HepG2 (cell line): ENCODE results near the gene DLX3. TPM values are rescaled to one million over a fixed set of nuclear protein-coding genes. Genes with fewer than 3 reads are reported as not detected.
A peak's percentile ranks its signal among the peaks of the same experiment; 100 is the strongest.

ENCODE experiments used
- CBX5 ChIP-seq: sonication (generic); formaldehyde crosslinking; IDR thresholded peaks from 2 replicates; pipeline ENCODE4 v1.4.0; 2020; ENCODE audit warnings: missing genetic modification reagents, borderline replicate concordance
- GTF3A ChIP-seq: sonication (generic); formaldehyde crosslinking; conservative IDR thresholded peaks from 2 replicates; pipeline ENCODE4 v1.4.0; 2020; ENCODE audit warnings: mild to moderate bottlenecking, missing genetic modification reagents
- HMG20A ChIP-seq: IDR thresholded peaks from 2 replicates; pipeline ENCODE4 v1.6.1; 2016; ENCODE audit warnings: borderline replicate concordance
- MAF1 ChIP-seq: sonication (generic); formaldehyde crosslinking; IDR thresholded peaks from 2 replicates; pipeline ENCODE4 v1.5.0; 2020; ENCODE audit warnings: missing genetic modification reagents, borderline replicate concordance
- MBNL3 ChIP-seq: fragments of 250-450 bp; sonication (Bioruptor Pico); conservative IDR thresholded peaks from 2 replicates; pipeline ENCODE4 v1.8.0; 2022; ENCODE audit warnings: mild to moderate bottlenecking, inconsistent platforms
- MIER3 ChIP-seq: IDR thresholded peaks from 2 replicates; pipeline ENCODE4 v1.6.1; 2016; ENCODE audit warnings: missing compliant biosample characterization, borderline replicate concordance
- PHB2 ChIP-seq: fragments of 450-650 bp; IDR thresholded peaks from 2 replicates; pipeline ENCODE4 v1.6.1; 2018; ENCODE audit not compliant: partially characterized antibody
- RBAK ChIP-seq: sonication (generic); formaldehyde crosslinking; IDR thresholded peaks from 2 replicates; pipeline ENCODE4 v1.5.1; 2020; ENCODE audit warnings: mild to moderate bottlenecking, missing genetic modification reagents
- RBM39 ChIP-seq: fragments of 200-400 bp; formaldehyde crosslinking; IDR thresholded peaks from one replicate; pipeline ENCODE4 v1.6.1; 2018; ENCODE audit warnings: antibody characterized with exemption, mild to moderate bottlenecking, low read depth, low read length; ENCODE audit not compliant: poor library complexity, severe bottlenecking
- SCMH1 ChIP-seq: sonication (generic); formaldehyde crosslinking; IDR thresholded peaks from 2 replicates; pipeline ENCODE4 v1.9.0; 2021; ENCODE audit warnings: missing genetic modification reagents, mild to moderate bottlenecking, borderline replicate concordance
- TBX2 ChIP-seq: sonication (generic); formaldehyde crosslinking; IDR thresholded peaks from 2 replicates; pipeline ENCODE4 v1.5.0; 2020; ENCODE audit warnings: missing genetic modification reagents, mild to moderate bottlenecking, borderline replicate concordance
- WIZ ChIP-seq: sonication (generic); formaldehyde crosslinking; IDR thresholded peaks from 2 replicates; pipeline ENCODE4 v1.5.1; 2020; ENCODE audit warnings: mild to moderate bottlenecking, missing genetic modification reagents
- ZEB1 ChIP-seq: IDR thresholded peaks from 2 replicates; pipeline ENCODE4 v1.6.1; 2012; ENCODE audit warnings: mild to moderate bottlenecking, low read depth, inconsistent platforms; ENCODE audit not compliant: insufficient replicate concordance
- ZNF234 ChIP-seq: sonication (generic); formaldehyde crosslinking; conservative IDR thresholded peaks from 2 replicates; pipeline ENCODE4 v1.5.1; 2020; ENCODE audit warnings: mild to moderate bottlenecking, missing genetic modification reagents
- ZNF253 ChIP-seq: sonication (generic); formaldehyde crosslinking; IDR thresholded peaks from 2 replicates; pipeline ENCODE4 v1.8.0; 2022; ENCODE audit warnings: mild to moderate bottlenecking, missing genetic modification reagents, borderline replicate concordance
- ZNF335 ChIP-seq: sonication (generic); formaldehyde crosslinking; IDR thresholded peaks from 2 replicates; pipeline ENCODE4 v1.4.0; 2020; ENCODE audit warnings: missing genetic modification reagents
- ZNF558 ChIP-seq: sonication (generic); formaldehyde crosslinking; IDR thresholded peaks from 2 replicates; pipeline ENCODE4 v1.9.0; 2022; ENCODE audit warnings: mild to moderate bottlenecking, missing genetic modification reagents, borderline replicate concordance
- polyA plus RNA-seq, 8 experiments: library from polyadenylated mRNA; depleted of rRNA in 3 of 8; stranded (reverse) in 7 of 8; unstranded in 1 of 8; fragments of >200 nt; fragmentation: Illumina TruSeq in 4 of 8; extraction: Trizol in 4 of 8; gene quantifications; 2 replicates each; pipeline versions ENCODE4 v1.2.1 to v1.2.3, GENCODE V29; 2011 to 2016; ENCODE audit warnings: low read depth in 4 of 8, missing spikeins in 1 of 8, mixed read lengths in 1 of 8; ENCODE audit not compliant: insufficient read depth in 1 of 8
- total RNA-seq, 5 experiments: library from RNA; depleted of rRNA; stranded (reverse); fragments of >200 nt; fragmentation: Illumina TruSeq; extraction: Trizol; gene quantifications; 2 replicates each; pipeline ENCODE4 v1.2.3, GENCODE V29; 2016; ENCODE audit warnings: low read depth in 1 of 5
- TF ChIP-seq, protein P1 (sequence below): sonication (generic); formaldehyde crosslinking; conservative IDR thresholded peaks from 2 replicates; pipeline ENCODE4 v1.8.0; 2022; ENCODE audit warnings: mild to moderate bottlenecking, moderate library complexity, missing genetic modification reagents
- TF ChIP-seq, protein P2 (sequence below): sonication (generic); formaldehyde crosslinking; IDR thresholded peaks from 2 replicates; pipeline ENCODE4 v1.5.1; 2020; ENCODE audit warnings: mild to moderate bottlenecking, missing genetic modification reagents, moderate library complexity
- TF ChIP-seq, protein P3 (sequence below): sonication (generic); formaldehyde crosslinking; IDR thresholded peaks from 2 replicates; pipeline ENCODE4 v1.5.0; 2020; ENCODE audit warnings: missing genetic modification reagents, mild to moderate bottlenecking, borderline replicate concordance
- TF ChIP-seq, protein P4 (sequence below): sonication (generic); formaldehyde crosslinking; IDR thresholded peaks from 2 replicates; pipeline ENCODE4 v1.8.1; 2023; ENCODE audit warnings: mild to moderate bottlenecking, inconsistent platforms, moderate library complexity, missing genetic modification reagents, borderline replicate concordance
- TF ChIP-seq, protein P5 (sequence below): sonication (generic); formaldehyde crosslinking; IDR thresholded peaks from 2 replicates; pipeline ENCODE4 v1.8.0; 2022; ENCODE audit warnings: low read depth, missing genetic modification reagents

Gene DLX3
- total and polyA plus RNA-seq, 2 of the 13 experiments (the other 11 are each of a cell fraction or from before 2014, with no cell fraction given) = 0.03 TPM; not detected in 1

DNA sequence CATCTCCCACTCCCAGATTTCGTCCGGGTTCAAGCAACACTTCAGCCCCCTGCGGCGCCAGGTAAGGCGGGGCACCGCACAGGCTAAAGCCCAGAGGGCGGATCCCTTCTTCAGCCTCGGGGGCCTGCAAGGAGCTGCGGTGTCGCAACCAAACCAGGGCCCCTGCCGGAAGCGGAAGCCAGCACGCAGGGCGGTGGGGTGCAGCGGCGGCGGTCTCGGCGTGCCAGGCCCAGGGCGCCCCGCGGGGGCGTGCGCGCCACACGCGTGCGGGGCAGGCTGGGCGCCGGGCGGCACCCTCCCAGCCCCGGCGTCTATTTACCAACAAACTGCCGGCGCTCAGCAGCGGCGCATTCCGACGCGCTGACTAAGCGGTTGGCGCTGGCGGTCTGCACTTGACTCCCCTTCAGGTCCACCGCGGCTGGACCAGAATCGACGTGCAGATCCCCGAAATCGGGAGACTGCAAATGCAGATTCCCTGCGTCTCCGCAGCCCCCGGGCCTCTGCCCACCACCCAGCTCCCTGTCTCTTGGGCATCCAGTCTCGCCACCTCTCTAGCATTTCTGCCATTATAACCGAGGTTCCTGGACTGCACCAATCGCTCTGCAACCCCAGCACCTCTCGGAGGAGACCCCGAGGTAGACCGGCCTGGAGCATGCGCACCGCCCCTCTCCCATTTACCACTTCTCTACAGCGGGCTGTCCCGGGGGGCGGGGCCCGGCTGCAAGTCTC, 26.5 kb downstream of the DLX3 start (continued):
- TF ChIP-seq, protein P1, sequence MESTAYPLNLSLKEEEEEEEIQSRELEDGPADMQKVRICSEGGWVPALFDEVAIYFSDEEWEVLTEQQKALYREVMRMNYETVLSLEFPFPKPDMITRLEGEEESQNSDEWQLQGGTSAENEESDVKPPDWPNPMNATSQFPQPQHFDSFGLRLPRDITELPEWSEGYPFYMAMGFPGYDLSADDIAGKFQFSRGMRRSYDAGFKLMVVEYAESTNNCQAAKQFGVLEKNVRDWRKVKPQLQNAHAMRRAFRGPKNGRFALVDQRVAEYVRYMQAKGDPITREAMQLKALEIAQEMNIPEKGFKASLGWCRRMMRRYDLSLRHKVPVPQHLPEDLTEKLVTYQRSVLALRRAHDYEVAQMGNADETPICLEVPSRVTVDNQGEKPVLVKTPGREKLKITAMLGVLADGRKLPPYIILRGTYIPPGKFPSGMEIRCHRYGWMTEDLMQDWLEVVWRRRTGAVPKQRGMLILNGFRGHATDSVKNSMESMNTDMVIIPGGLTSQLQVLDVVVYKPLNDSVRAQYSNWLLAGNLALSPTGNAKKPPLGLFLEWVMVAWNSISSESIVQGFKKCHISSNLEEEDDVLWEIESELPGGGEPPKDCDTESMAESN (CRISPR knock-in tag) = no peak; the same call in 1 of the 2 replicates
- TF ChIP-seq ZEB1 (no peak), HMG20A (CRISPR knock-in tag) (no peak), RBM39 (peak; percentile 87), MBNL3 (no peak), ZNF335 (CRISPR knock-in tag) (no peak), ZNF234 (CRISPR knock-in tag) (no peak), ZNF558 (CRISPR knock-in tag) (no peak), MIER3 (no peak), SCMH1 (CRISPR knock-in tag) (no peak), ZNF253 (no peak), GTF3A (no peak), WIZ (CRISPR knock-in tag) (no peak), CBX5 (CRISPR knock-in tag) (peak; percentile 51; the same call in 1 of the 2 replicates), PHB2 (no peak), TBX2 (CRISPR knock-in tag) (no peak), RBAK (0 out of 2 replicates have a peak, but pooled peaks have one; percentile 13), MAF1 (CRISPR knock-in tag) (no peak)
- TF ChIP-seq, protein P2, sequence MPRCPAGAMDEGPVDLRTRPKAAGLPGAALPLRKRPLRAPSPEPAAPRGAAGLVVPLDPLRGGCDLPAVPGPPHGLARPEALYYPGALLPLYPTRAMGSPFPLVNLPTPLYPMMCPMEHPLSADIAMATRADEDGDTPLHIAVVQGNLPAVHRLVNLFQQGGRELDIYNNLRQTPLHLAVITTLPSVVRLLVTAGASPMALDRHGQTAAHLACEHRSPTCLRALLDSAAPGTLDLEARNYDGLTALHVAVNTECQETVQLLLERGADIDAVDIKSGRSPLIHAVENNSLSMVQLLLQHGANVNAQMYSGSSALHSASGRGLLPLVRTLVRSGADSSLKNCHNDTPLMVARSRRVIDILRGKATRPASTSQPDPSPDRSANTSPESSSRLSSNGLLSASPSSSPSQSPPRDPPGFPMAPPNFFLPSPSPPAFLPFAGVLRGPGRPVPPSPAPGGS (CRISPR knock-in tag) = no peak
- TF ChIP-seq, protein P3, sequence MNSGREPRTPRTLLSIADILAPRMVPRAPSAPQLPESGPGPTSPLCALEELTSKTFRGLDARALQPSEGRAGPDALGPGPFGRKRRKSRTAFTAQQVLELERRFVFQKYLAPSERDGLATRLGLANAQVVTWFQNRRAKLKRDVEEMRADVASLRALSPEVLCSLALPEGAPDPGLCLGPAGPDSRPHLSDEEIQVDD (CRISPR knock-in tag) = 0 out of 2 replicates have a peak, but pooled peaks have one; percentile 33
- TF ChIP-seq, protein P4, sequence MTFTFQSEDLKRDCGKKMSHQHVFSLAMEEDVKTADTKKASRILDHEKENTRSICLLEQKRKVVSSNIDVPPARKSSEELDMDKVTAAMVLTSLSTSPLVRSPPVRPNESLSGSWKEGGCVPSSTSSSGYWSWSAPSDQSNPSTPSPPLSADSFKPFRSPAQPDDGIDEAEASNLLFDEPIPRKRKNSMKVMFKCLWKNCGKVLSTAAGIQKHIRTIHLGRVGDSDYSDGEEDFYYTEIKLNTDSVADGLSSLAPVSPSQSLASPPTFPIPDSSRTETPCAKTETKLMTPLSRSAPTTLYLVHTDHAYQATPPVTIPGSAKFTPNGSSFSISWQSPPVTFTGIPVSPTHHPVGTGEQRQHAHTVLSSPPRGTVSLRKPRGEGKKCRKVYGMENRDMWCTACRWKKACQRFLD (CRISPR knock-in tag) = 0 out of 2 replicates have a peak, but pooled peaks have one; percentile 19
- TF ChIP-seq, protein P5, sequence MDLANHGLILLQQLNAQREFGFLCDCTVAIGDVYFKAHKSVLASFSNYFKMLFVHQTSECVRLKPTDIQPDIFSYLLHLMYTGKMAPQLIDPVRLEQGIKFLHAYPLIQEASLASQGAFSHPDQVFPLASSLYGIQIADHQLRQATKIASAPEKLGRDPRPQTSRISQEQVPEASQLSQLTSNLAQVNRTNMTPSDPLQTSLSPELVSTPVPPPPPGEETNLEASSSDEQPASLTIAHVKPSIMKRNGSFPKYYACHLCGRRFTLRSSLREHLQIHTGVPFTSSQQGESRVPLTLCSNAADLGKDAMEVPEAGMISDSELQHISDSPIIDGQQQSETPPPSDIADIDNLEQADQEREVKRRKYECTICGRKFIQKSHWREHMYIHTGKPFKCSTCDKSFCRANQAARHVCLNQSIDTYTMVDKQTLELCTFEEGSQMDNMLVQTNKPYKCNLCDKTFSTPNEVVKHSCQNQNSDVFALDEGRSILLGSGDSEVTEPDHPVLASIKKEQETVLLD (CRISPR knock-in tag) = no peak
